Peyer's patch (tissue), 4 donors: Measurements from ENCODE around the gene FAM199X.

Experiments used
- CTCF ChIP-seq, 6 experiments: fragments of 450-650 bp in 4 of 6; fragments of 200-600 bp in 2 of 6; sonication (generic) in 1 of 6; IDR thresholded peaks; one replicate each; pipeline ENCODE4 v1.5.1; 2017 to 2019; ENCODE audit warnings: antibody characterized with exemption in 6 of 6, mild to moderate bottlenecking in 3 of 6, moderate library complexity in 1 of 6
- POLR2A ChIP-seq, 2 donors: fragments of 450-650 bp; IDR thresholded peaks; one replicate each; pipeline ENCODE4 v1.5.1; 2017; ENCODE audit warnings: antibody characterized with exemption in 2 of 2, mild to moderate bottlenecking in 2 of 2, moderate library complexity in 2 of 2

- TF ChIP-seq POLR2A (IDR thresholded peaks at IDR 0.05) (no peak), CTCF (IDR thresholded peaks at IDR 0.05) (no peak)
These were observed 39.3 kb downstream of the FAM199X start for GRCh38 chrX:104205548-104205947.
